Kidney epithelial cell (primary cell): ENCODE measurements around the gene USP6NL. TPM values are rescaled to one million over a fixed set of nuclear protein-coding genes. Genes with fewer than 3 reads are reported as not detected.

Experiments used
- DNase-seq: peaks from one replicate; pipeline ENCODE4 v3.0.0-alpha.2; 2010; ENCODE audit warnings: low read depth
- H3K27me3 ChIP-seq: 2 replicates; pipeline ENCODE4 v1.6.0; 2011; ENCODE audit warnings: low read length; ENCODE audit not compliant: control insufficient read depth, insufficient read depth
- H3K36me3 ChIP-seq: 2 replicates; pipeline ENCODE4 v1.5.1; 2011; ENCODE audit warnings: low read length; ENCODE audit not compliant: control insufficient read depth, insufficient read depth
- H3K4me3 ChIP-seq: 2 replicates; pipeline ENCODE4 v1.5.1; 2011; ENCODE audit warnings: low read depth, mild to moderate bottlenecking, control low read depth, low read length
- CTCF ChIP-seq: IDR thresholded peaks from 2 replicates; pipeline ENCODE4 v1.5.1; 2011; ENCODE audit warnings: mild to moderate bottlenecking, moderate library complexity, low read length, control low read depth, inconsistent platforms; ENCODE audit not compliant: insufficient read depth, poor library complexity, severe bottlenecking
- total RNA-seq: library from RNA; depleted of rRNA; stranded (reverse); fragments of >200 nt; gene quantifications from 2 replicates; pipeline ENCODE4 v1.2.3, GENCODE V29; 2015

Gene USP6NL
- total RNA-seq, 1 donor from 2014 or later, result 21.2 TPM

- Histone ChIP-seq H3K27me3 (no peaks in the 10 kb centered on the region), H3K4me3 (no peak overlapping the region), H3K36me3 (no peaks in the 10 kb centered on the region)
- TF ChIP-seq CTCF, result no peak
- no peak for DNase-seq
Observed at GRCh38 chr10:11512596-11512995, 98.9 kb downstream of the USP6NL start.

GRCh38 chr10:11511321-11511720, 100.1 kb downstream of the USP6NL start:
- Histone ChIP-seq H3K27me3 (no peaks in the 10 kb centered on the region), H3K4me3 (no peak overlapping the region), H3K36me3 (no peaks in the 10 kb centered on the region)
- TF ChIP-seq CTCF, result no peak
- DNase-seq, result no peak

DNA sequence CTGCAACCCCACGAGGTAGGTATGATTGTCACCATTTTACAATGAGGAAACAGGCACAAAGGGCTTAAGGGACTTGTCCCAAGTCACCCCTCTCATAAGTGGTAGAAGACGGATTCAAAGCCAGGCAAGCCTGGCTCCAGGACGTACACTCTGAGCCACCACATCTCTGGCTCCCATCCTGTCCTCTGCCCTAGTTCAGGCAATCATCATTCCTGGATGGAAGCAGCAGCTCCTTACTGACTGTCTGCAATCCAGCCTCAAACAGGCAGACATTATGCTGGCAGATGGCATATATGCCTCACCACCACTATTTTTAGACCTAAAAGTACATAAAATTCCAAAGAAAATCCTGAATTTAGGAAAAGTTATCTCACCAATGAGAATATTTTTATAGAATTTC, 100.7 kb downstream of the USP6NL start:
- no peaks in the 10 kb centered on the region for H3K36me3 ChIP-seq
- no peak overlapping the region for H3K4me3 ChIP-seq
- H3K27me3 ChIP-seq, result no peaks in the 10 kb centered on the region
- DNase-seq, result no peak
- TF ChIP-seq CTCF, result no peak

- Histone ChIP-seq H3K4me3 (no peak overlapping the region), H3K36me3 (no peaks in the 10 kb centered on the region), H3K27me3 (no peaks in the 10 kb centered on the region)
- no peak for DNase-seq
- TF ChIP-seq CTCF, result no peak
Observed at GRCh38 chr10:11510281-11510680, 101.2 kb downstream of the USP6NL start.

DNA sequence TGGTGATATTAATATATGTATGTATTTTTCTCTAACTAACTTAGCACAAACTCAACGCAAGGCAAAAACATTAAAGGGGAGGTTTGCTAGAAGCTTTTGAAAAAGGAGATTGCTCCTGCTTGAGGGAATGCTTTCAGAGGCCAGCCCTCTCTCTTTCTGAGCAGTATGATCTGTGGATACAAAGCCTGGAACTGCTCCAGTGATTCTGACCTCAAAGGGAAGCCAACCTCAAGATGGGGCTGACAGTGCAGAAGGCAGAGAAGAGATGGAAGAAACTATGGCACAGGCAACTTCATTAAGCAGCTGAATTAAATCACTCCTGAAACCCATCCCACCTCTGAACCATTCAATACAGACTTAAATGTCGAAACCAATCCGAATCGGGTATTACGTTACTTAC, 102.4 kb downstream of the USP6NL start:
- TF ChIP-seq CTCF, result no peak
- Histone ChIP-seq H3K4me3 (no peak overlapping the region), H3K36me3 (no peaks in the 10 kb centered on the region), H3K27me3 (no peaks in the 10 kb centered on the region)
- no peak for DNase-seq

- no peak for DNase-seq
- no peak for TF ChIP-seq CTCF
- Histone ChIP-seq H3K27me3 (no peaks in the 10 kb centered on the region), H3K4me3 (no peak overlapping the region), H3K36me3 (no peaks in the 10 kb centered on the region)
Observed at GRCh38 chr10:11506247-11506789, 105.1 kb downstream of the USP6NL start.
